HepG2 (cell line): ENCODE results near the gene LAMC1.

Experiments
- EZH2 ChIP-seq: conservative IDR thresholded peaks from 2 replicates; pipeline ENCODE4 v1.6.1; 2012; ENCODE audit warnings: mild to moderate bottlenecking, low read depth, low read length, moderate library complexity
- POLR2A ChIP-seq, 2 experiments: IDR thresholded peaks; 2 replicates each; pipeline ENCODE4 v1.6.1; 2011; ENCODE audit warnings: low read depth in 2 of 2, low read length in 2 of 2, mild to moderate bottlenecking in 1 of 2, moderate library complexity in 1 of 2; ENCODE audit not compliant: insufficient read depth in 1 of 2
- SNAI1 ChIP-seq: sonication (generic); formaldehyde crosslinking; IDR thresholded peaks from 2 replicates; pipeline ENCODE4 v1.5.0; 2020; ENCODE audit warnings: mild to moderate bottlenecking, missing genetic modification reagents, borderline replicate concordance
- TF ChIP-seq, protein P1 (sequence below): sonication (generic); formaldehyde crosslinking; IDR thresholded peaks from 2 replicates; pipeline ENCODE4 v1.5.0; 2020; ENCODE audit warnings: mild to moderate bottlenecking, missing genetic modification reagents, moderate library complexity

DNA sequence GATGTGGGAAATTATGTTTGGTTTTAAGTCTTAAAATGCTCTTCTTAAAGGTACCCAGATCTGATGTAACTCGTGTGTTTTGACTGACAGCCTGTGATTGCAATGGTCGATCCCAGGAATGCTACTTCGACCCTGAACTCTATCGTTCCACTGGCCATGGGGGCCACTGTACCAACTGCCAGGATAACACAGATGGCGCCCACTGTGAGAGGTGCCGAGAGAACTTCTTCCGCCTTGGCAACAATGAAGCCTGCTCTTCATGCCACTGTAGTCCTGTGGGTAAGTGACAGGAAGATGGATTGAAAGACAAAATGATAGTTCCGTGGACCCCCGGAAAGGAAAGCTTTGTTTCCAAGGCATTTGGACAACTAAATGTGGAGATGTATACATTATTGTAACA lies 91.2 kb downstream of the LAMC1 start:
- TF ChIP-seq SNAI1 (CRISPR knock-in tag): no peak
- TF ChIP-seq, protein P1, sequence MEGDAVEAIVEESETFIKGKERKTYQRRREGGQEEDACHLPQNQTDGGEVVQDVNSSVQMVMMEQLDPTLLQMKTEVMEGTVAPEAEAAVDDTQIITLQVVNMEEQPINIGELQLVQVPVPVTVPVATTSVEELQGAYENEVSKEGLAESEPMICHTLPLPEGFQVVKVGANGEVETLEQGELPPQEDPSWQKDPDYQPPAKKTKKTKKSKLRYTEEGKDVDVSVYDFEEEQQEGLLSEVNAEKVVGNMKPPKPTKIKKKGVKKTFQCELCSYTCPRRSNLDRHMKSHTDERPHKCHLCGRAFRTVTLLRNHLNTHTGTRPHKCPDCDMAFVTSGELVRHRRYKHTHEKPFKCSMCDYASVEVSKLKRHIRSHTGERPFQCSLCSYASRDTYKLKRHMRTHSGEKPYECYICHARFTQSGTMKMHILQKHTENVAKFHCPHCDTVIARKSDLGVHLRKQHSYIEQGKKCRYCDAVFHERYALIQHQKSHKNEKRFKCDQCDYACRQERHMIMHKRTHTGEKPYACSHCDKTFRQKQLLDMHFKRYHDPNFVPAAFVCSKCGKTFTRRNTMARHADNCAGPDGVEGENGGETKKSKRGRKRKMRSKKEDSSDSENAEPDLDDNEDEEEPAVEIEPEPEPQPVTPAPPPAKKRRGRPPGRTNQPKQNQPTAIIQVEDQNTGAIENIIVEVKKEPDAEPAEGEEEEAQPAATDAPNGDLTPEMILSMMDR (CRISPR knock-in tag): no peak
- TF ChIP-seq EZH2: no peak
- TF ChIP-seq POLR2A (IDR thresholded peaks at IDR 0.05; ENCODE audit: insufficient read depth in 1 of 2, low read depth in 2 of 2, low read length in 2 of 2): no peak
